BJ (cell line): ENCODE results near the gene TPCN2. TPM values are rescaled to one million over a fixed set of nuclear protein-coding genes. Genes with fewer than 3 reads are reported as not detected.

Experiments used
- CTCF ChIA-PET: fragments of 350-600 bp; formaldehyde crosslinking; extraction: SDS; loops from one replicate; lab custom pipeline; 2021; ENCODE audit warnings: antibody characterized with exemption, inconsistent platforms; lab: Yijun Ruan, JAX
- POLR2A ChIA-PET: fragments of 300-600 bp; sonication (Branson Sonifier 250); formaldehyde crosslinking; extraction: SDS; loops from one replicate; lab custom pipeline; 2021; ENCODE audit warnings: antibody characterized with exemption; lab: Charles Lee
- DNase-seq: peaks from one replicate; pipeline ENCODE4 v3.0.0-alpha.2; 2011; ENCODE audit warnings: low read depth
- H3K27me3 ChIP-seq: 2 replicates; pipeline ENCODE4 v1.6.0; 2011; ENCODE audit warnings: low read length; ENCODE audit not compliant: control insufficient read depth, insufficient read depth
- H3K36me3 ChIP-seq: 2 replicates; pipeline ENCODE4 v1.5.1; 2011; ENCODE audit warnings: low read length; ENCODE audit not compliant: control insufficient read depth, insufficient read depth
- H3K4me3 ChIP-seq: 2 replicates; pipeline ENCODE4 v1.5.1; 2011; ENCODE audit warnings: low read depth, mild to moderate bottlenecking, control low read depth, low read length
- polyA plus RNA-seq: library from polyadenylated mRNA; depleted of rRNA; stranded (reverse); fragments of >200 nt; gene quantifications from 2 replicates; pipeline ENCODE4 v1.2.3, GENCODE V29; 2011
- TF ChIP-seq, protein P1 (sequence below): IDR thresholded peaks from 2 replicates; pipeline ENCODE4 v1.5.1; 2011; ENCODE audit warnings: low read depth, mild to moderate bottlenecking, control low read depth, inconsistent platforms, low read length, moderate library complexity; ENCODE audit not compliant: insufficient read depth

TPCN2 gene
- polyA plus RNA-seq, 1 experiment: 9.9 TPM

DNA sequence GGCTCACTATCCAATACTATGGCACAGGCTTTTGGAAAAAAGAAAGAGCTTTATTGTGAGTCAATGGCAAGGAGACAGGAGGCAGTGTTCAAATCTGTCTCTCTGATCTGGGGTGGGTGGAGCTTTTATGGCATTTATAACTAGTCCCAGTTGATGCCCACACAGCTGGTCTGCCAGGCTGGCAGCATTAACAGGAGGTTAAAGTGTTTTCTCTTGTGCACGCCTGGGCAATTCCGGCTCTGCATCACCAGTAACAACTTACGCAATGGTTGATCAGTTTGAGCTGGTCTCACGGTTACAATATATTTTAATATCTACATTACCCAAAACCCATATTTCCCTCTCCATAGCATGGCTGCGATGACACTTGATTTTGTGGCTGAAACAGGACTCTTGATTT, 91.9 kb downstream of the TPCN2 start:
- TF ChIP-seq, protein P1, sequence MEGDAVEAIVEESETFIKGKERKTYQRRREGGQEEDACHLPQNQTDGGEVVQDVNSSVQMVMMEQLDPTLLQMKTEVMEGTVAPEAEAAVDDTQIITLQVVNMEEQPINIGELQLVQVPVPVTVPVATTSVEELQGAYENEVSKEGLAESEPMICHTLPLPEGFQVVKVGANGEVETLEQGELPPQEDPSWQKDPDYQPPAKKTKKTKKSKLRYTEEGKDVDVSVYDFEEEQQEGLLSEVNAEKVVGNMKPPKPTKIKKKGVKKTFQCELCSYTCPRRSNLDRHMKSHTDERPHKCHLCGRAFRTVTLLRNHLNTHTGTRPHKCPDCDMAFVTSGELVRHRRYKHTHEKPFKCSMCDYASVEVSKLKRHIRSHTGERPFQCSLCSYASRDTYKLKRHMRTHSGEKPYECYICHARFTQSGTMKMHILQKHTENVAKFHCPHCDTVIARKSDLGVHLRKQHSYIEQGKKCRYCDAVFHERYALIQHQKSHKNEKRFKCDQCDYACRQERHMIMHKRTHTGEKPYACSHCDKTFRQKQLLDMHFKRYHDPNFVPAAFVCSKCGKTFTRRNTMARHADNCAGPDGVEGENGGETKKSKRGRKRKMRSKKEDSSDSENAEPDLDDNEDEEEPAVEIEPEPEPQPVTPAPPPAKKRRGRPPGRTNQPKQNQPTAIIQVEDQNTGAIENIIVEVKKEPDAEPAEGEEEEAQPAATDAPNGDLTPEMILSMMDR: no peak
- DNase-seq: no peak
- Histone ChIP-seq H3K4me3 (no peak overlapping the region), H3K27me3 (no peaks in the 10 kb centered on the region), H3K36me3 (no peaks in the 10 kb centered on the region)
- ChIA-PET CTCF (interaction anchor here (0.6 to 1.9 kb wide), 3 partner anchors 9 to 433 kb away, joined by 3 to 16 read pairs (median 3); no protein-coding TSS in a partner anchor), POLR2A (no interaction called here)

DNA sequence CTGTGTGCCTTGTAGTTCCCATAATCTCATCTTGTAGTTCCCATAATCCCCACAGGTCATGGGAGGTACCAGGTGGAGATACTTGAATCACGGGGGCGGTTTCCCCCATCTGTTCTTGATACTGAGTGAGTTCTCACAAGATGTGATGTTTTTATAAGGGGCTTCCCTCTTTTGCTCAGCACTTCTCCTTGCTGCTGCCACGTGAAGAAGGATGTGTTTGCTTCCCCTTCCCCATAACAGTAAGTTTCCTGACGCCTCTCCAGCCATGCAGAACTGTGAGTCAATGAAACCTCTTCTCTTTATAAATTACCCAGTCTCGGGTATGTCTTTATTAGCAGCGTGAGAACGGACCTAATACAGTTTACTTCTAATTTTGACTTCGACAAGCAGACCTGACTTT, 93.0 kb downstream of the TPCN2 start:
- no peaks in the 10 kb centered on the region for H3K36me3 ChIP-seq
- H3K27me3 ChIP-seq: no peaks in the 10 kb centered on the region
- TF ChIP-seq, protein P1: no peak
- CTCF ChIA-PET: interaction anchor here (1.9 kb wide), 1 partner anchor 10 kb away, joined by 16 read pairs; no protein-coding TSS in a partner anchor
- DNase-seq: no peak
- POLR2A ChIA-PET: no interaction called here
- H3K4me3 ChIP-seq: no peak overlapping the region

DNA sequence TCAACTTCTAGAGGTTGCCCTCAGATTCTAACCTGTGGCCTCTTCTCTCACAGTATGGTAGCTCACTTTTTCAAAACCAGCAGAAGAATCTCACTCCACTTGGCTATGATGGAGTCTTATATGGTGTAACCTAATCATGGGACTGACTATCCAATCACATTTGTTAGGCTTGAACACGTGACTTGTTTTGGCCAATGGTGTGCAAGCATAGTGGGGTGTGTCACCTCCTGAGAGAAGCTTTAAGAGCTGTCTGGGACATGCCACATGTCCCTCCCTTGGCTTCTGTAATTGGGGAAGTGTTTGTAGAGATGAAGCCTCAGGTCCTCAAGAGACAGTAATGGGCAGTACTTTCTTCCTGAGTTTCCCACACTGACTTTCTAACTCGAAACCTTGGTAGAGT, 94.2 kb downstream of the TPCN2 start:
- H3K36me3 ChIP-seq: no peaks in the 10 kb centered on the region
- CTCF ChIA-PET: interaction anchor here (1.0 to 1.5 kb wide), 2 partner anchors 11 to 500 kb away, joined by 3 read pairs; no protein-coding TSS in a partner anchor
- TF ChIP-seq, protein P1: no peak
- H3K4me3 ChIP-seq: no peak overlapping the region
- POLR2A ChIA-PET: no interaction called here
- H3K27me3 ChIP-seq: no peaks in the 10 kb centered on the region; the same call in 1 of the 2 replicates
- DNase-seq: no peak

GRCh38 chr11:69144316-69145049, 95.8 kb downstream of the TPCN2 start:
- POLR2A ChIA-PET: no interaction called here
- no peak for DNase-seq

DNA sequence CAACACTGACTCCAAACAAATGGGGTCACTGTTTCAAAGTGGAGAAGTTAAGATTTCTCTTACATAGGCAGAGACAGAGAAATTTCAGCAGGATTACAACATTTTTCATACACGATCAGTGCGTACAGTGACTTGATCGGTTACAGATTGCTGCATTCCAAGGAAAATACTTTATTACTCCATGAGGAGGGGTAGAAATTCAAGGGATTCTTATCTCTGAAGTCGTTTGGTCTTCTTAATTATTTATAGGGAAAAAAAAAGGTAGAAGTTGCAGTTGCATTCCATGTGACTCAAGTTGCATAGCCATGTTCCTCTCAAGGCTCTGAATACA, 96.3 kb downstream of the TPCN2 start:
- POLR2A ChIA-PET: no interaction called here
- CTCF ChIA-PET: interaction anchor here (0.6 to 3.7 kb wide), 3 partner anchors 10 to 1955 kb away, joined by 3 to 20 read pairs (median 4); no protein-coding TSS in a partner anchor
- no peaks in the 10 kb centered on the region; the same call in 1 of the 2 replicates for H3K27me3 ChIP-seq
- H3K36me3 ChIP-seq: no peaks in the 10 kb centered on the region
- DNase-seq: no peak
- H3K4me3 ChIP-seq: no peak overlapping the region
- TF ChIP-seq, protein P1: no peak

More at GRCh38 chr11:69144316-69145049, 95.8 kb downstream of the TPCN2 start:
- no peaks in the 10 kb centered on the region; the same call in 1 of the 2 replicates for H3K27me3 ChIP-seq
- CTCF ChIA-PET: interaction anchor here (3.7 kb wide), 1 partner anchor 13 kb away, joined by 20 read pairs; no protein-coding TSS in a partner anchor
- H3K36me3 ChIP-seq: no peaks in the 10 kb centered on the region
- no peak overlapping the region for H3K4me3 ChIP-seq
- TF ChIP-seq, protein P1: no peak
